ENCODE results near the gene GLI1.

GRCh38 chr12:57479043-57479375 lies 19.4 kb downstream of the GLI1 start:
- TF ChIP-seq POLR2A (IDR thresholded peaks at IDR 0.05; ENCODE audit: low read depth, low read length) (no peak), POLR2AphosphoS5 (IDR thresholded peaks at IDR 0.05; ENCODE audit: low read depth, low read length) (no peak)

All from GM12892 (cell line).